Endothelial cell of umbilical vein (primary cell): ENCODE results near the gene CFAP57. TPM values are rescaled to one million over a fixed set of nuclear protein-coding genes. Genes with fewer than 3 reads are reported as not detected.

Source experiments
- BruUV-seq: library from RNA; stranded (reverse); fragments of 400-500 nt; replicated peaks from 2 replicates; lab custom pipeline; 2021; lab: Mats Ljungman, UMichigan
- CTCF ChIA-PET: fragments of 300-600, 350-600 bp; sonication (Branson Sonifier 250); formaldehyde crosslinking; loops from one replicate; lab custom pipeline; 2021; ENCODE audit warnings: antibody characterized with exemption, inconsistent platforms; lab: Charles Lee
- POLR2A ChIA-PET: fragments of 300-600, 350-600 bp; sonication (Branson Sonifier 250); formaldehyde crosslinking; loops from one replicate; lab custom pipeline; 2021; ENCODE audit warnings: antibody characterized with exemption, inconsistent platforms; lab: Charles Lee
- DNase-seq: peaks from one replicate; pipeline ENCODE4 v3.0.0-alpha.2; 2011; ENCODE audit warnings: low read depth, low spot score
- FAIRE-seq: peaks from 2 replicates; lab custom pipeline; 2011; peaks lifted over from hg19 to GRCh38; lab: Jason Lieb, UNC
- H2AFZ ChIP-seq: 2 replicates; pipeline ENCODE4 v1.6.0; 2012; ENCODE audit warnings: low read depth, low read length, control low read depth, inconsistent platforms
- H3K27ac ChIP-seq: 2 replicates; pipeline ENCODE4 v1.5.1; 2011; ENCODE audit warnings: low read depth, mild to moderate bottlenecking, control low read depth, low read length, moderate library complexity; ENCODE audit not compliant: insufficient read depth
- H3K27me3 ChIP-seq, 2 experiments: 2 replicates each; pipeline versions ENCODE4 v1.6.0 to v1.6.1; 2011; ENCODE audit warnings: low read length in 2 of 2, mixed read lengths in 1 of 2; ENCODE audit not compliant: control insufficient read depth in 2 of 2, insufficient read depth in 2 of 2
- H3K36me3 ChIP-seq, 2 experiments: 2 replicates in 1 of 2; 3 replicates in 1 of 2; pipeline ENCODE4 v1.5.1; 2011; ENCODE audit warnings: low read length in 2 of 2, mild to moderate bottlenecking in 1 of 2, moderate library complexity in 1 of 2; ENCODE audit not compliant: control insufficient read depth in 2 of 2, insufficient read depth in 2 of 2; ENCODE audit errors: extremely low read depth in 1 of 2
- H3K4me1 ChIP-seq: 3 replicates; pipeline ENCODE4 v1.5.1; 2011; ENCODE audit warnings: mild to moderate bottlenecking, low read length; ENCODE audit not compliant: control insufficient read depth, insufficient read depth; ENCODE audit errors: extremely low read depth
- H3K4me2 ChIP-seq: 2 replicates; pipeline ENCODE4 v1.6.1; 2011; ENCODE audit warnings: low read length, control low read depth, mixed read lengths; ENCODE audit not compliant: insufficient read depth
- H3K4me3 ChIP-seq, 3 experiments: fragments of 200-600 bp in 1 of 3; sonication (generic), shearing (Covaris generic) in 1 of 3; replicated peaks in 1 of 3; 2 replicates each; pipeline ENCODE4 v1.5.1; 2011 to 2016; ENCODE audit warnings: control low read depth in 3 of 3, low read length in 3 of 3, mild to moderate bottlenecking in 2 of 3, inconsistent platforms in 1 of 3, low read depth in 1 of 3, moderate library complexity in 1 of 3; ENCODE audit not compliant: insufficient read depth in 1 of 3
- H3K79me2 ChIP-seq: 2 replicates; pipeline ENCODE4 v1.6.0; 2012; ENCODE audit warnings: low read length, inconsistent platforms; ENCODE audit not compliant: control insufficient read depth, insufficient read depth
- H3K9ac ChIP-seq: replicated peaks from 2 replicates; pipeline ENCODE3; 2011; ENCODE audit warnings: low read length, control low read depth; ENCODE audit not compliant: insufficient read depth; ENCODE audit errors: extremely low read depth
- H3K9me1 ChIP-seq: replicated peaks from 3 replicates; pipeline ENCODE4 v1.6.0; 2011; ENCODE audit warnings: mild to moderate bottlenecking, low read length; ENCODE audit not compliant: control insufficient read depth, insufficient read depth; ENCODE audit errors: extremely low read depth
- H3K9me3 ChIP-seq: replicated peaks from 2 replicates; pipeline ENCODE4 v1.5.1; 2012; ENCODE audit warnings: low read length, inconsistent platforms; ENCODE audit not compliant: control insufficient read depth, insufficient read depth
- H4K20me1 ChIP-seq: replicated peaks from 2 replicates; pipeline ENCODE3; 2011; ENCODE audit warnings: mild to moderate bottlenecking, low read length; ENCODE audit not compliant: control insufficient read depth, insufficient read depth; ENCODE audit errors: extremely low read depth
- CTCF ChIP-seq, 2 donors: IDR thresholded peaks; 1 replicate in 1 of 2; 2 replicates in 1 of 2; pipeline ENCODE4 v1.5.1; 2011; ENCODE audit warnings: low read length in 2 of 2, mild to moderate bottlenecking in 2 of 2, moderate library complexity in 2 of 2, control low read depth in 1 of 2, inconsistent platforms in 1 of 2, low read depth in 1 of 2; ENCODE audit not compliant: insufficient read depth in 1 of 2; ENCODE audit errors: extremely low read depth in 1 of 2
- EZH2 ChIP-seq: IDR thresholded peaks from 2 replicates; pipeline ENCODE4 v1.6.1; 2012; ENCODE audit warnings: borderline replicate concordance, low read depth, mild to moderate bottlenecking, moderate library complexity, low read length, inconsistent platforms; ENCODE audit not compliant: severe bottlenecking
- FOS ChIP-seq: IDR thresholded peaks from 2 replicates; pipeline ENCODE4 v1.6.1; 2011; ENCODE audit warnings: mild to moderate bottlenecking, low read length, moderate library complexity, borderline replicate concordance; ENCODE audit not compliant: insufficient read depth
- GATA2 ChIP-seq: IDR thresholded peaks from 2 replicates; pipeline ENCODE4 v1.7.0; 2011; ENCODE audit warnings: low read depth, mild to moderate bottlenecking, moderate library complexity, mixed read lengths, low read length; ENCODE audit not compliant: insufficient read length, insufficient read depth
- JUN ChIP-seq: IDR thresholded peaks from 2 replicates; pipeline ENCODE4 v1.6.1; 2011; ENCODE audit warnings: borderline replicate concordance, low read depth; ENCODE audit not compliant: insufficient read length, insufficient read depth
- MYC ChIP-seq: IDR thresholded peaks from one replicate; pipeline ENCODE4 v1.6.1; 2011; ENCODE audit warnings: mild to moderate bottlenecking, low read depth, low read length
- POLR2A ChIP-seq: IDR thresholded peaks from 2 replicates; pipeline ENCODE4 v1.6.1; 2012; ENCODE audit warnings: low read depth, mild to moderate bottlenecking, control low read depth, low read length
- POLR2AphosphoS5 ChIP-seq: IDR thresholded peaks from 2 replicates; pipeline ENCODE4 v1.6.1; 2012; ENCODE audit warnings: low read depth, mild to moderate bottlenecking, control low read depth, low read length, moderate library complexity; ENCODE audit not compliant: insufficient read depth
- dilution Hi-C: fragments of 300-500 bp; cut with MboI; formaldehyde crosslinking; loops from one replicate; pipeline ENCODE4 v1.15.0; 2019; ENCODE audit warnings: low sequenced_read_pairs; ENCODE audit not compliant: extremely low pct_ligation_motif_present
- intact Hi-C: fragments of 100-400 bp; cut with micrococcal nuclease; formaldehyde crosslinking; loops from one replicate; pipeline ENCODE4 v1.10.0; 2022
- polyA plus RNA-seq, 4 experiments: library from polyadenylated mRNA; depleted of rRNA in 3 of 4; stranded (reverse) in 3 of 4; unstranded in 1 of 4; fragments of >200 nt; gene quantifications; 2 replicates each; pipeline versions ENCODE4 v1.2.1 to v1.2.3, GENCODE V29; 2011 to 2012; ENCODE audit warnings: missing spikeins in 1 of 4
- total RNA-seq: library from RNA; stranded (reverse); gene quantifications from 2 replicates; pipeline ENCODE4 v1.2.3, GENCODE V29; 2021
- TF ChIP-seq, protein P1 (sequence below): IDR thresholded peaks from 2 replicates; pipeline ENCODE4 v1.6.1; 2011; ENCODE audit not compliant: insufficient read depth, insufficient read length

Gene CFAP57
- total and polyA plus RNA-seq, 2 donors (not counting 3 experiments of a cell fraction or from before 2014, with no cell fraction given): 0.88 to 0.91 TPM

GRCh38 chr1:43288785-43289706 is 116.9 kb downstream of the CFAP57 start:
- no peaks in the 10 kb centered on the region for H4K20me1 ChIP-seq
- H3K27ac ChIP-seq: no peak overlapping the region
- H3K9me3 ChIP-seq: no peaks in the 10 kb centered on the region
- peaks cover 4% of the 10 kb centered on the region for H3K4me1 ChIP-seq
- no peaks in the 10 kb centered on the region for H3K36me3 ChIP-seq
- no peak for TF ChIP-seq GATA2
- no peak for TF ChIP-seq JUN
- TF ChIP-seq POLR2A: no peak
- TF ChIP-seq POLR2AphosphoS5: no peak
- TF ChIP-seq, protein P1, sequence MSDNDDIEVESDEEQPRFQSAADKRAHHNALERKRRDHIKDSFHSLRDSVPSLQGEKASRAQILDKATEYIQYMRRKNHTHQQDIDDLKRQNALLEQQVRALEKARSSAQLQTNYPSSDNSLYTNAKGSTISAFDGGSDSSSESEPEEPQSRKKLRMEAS: no peak
- no peak for TF ChIP-seq MYC
- no peak for TF ChIP-seq EZH2
- TF ChIP-seq CTCF (IDR thresholded peaks at IDR 0.05; ENCODE audit: extremely low read depth in 1 of 2, insufficient read depth in 1 of 2, low read depth in 1 of 2, low read length in 2 of 2): no peak
- no peak for TF ChIP-seq FOS
- no peak overlapping the region for H3K4me2 ChIP-seq
- no peak overlapping the region for H2AFZ ChIP-seq
- intact Hi-C loops: no loop called here
- no peaks in the 10 kb centered on the region for H3K79me2 ChIP-seq
- no peak overlapping the region for H3K9ac ChIP-seq
- no peak overlapping the region for H3K4me3 ChIP-seq
- DNase-seq: no peak
- H3K9me1 ChIP-seq: no peaks in the 10 kb centered on the region
- no TSS peak for BruUV-seq
- POLR2A ChIA-PET: interaction anchor here (0.7 kb wide), 1 partner anchor 12 kb away, joined by 4 read pairs; the partner anchor contains the start of gene TIE1
- dilution Hi-C loops: no loop called here
- CTCF ChIA-PET: interaction anchor here (0.8 to 1.4 kb wide), 5 partner anchors 7 to 125 kb away, joined by 3 to 5 read pairs (median 3); no protein-coding TSS in a partner anchor
- peaks cover 2 to 5% of the 10 kb centered on the region in 2 experiments for H3K27me3 ChIP-seq
- no peak for FAIRE-seq
